Bronchial smooth muscle cell (primary cell): ENCODE results near the gene OR10H4. TPM values are rescaled to one million over a fixed set of nuclear protein-coding genes. Genes with fewer than 3 reads are reported as not detected.

Source experiments
- total RNA-seq: library from RNA; depleted of rRNA; stranded (reverse); fragments of >200 nt; gene quantifications from 2 replicates; pipeline ENCODE4 v1.2.1, GENCODE V29; 2014

OR10H4 gene
- not detected in 2 replicates for total RNA-seq

GRCh38 chr19:15948223-15949058 lies at the start of gene OR10H4:
Gene OR10H4 (plus strand): TSS chr19:15949008. CDS start chr19:15949008, 0 bp downstream.

GRCh38 chr19:15934332-15935078 lies 14.3 kb upstream of the OR10H4 start, which contains the start of gene CYP4F11:
Gene CYP4F11 (minus strand): TSS chr19:15934529. CDS start chr19:15934408, 121 bp downstream.

Other genes starting within 250 kb of the OR10H4 start
- gene OR10H2, start 221.0 kb upstream of the OR10H4 start, total RNA-seq: not detected in 2 replicates
- gene OR10H3, start 211.0 kb upstream of the OR10H4 start, total RNA-seq: not detected in 2 replicates
- gene OR10H5, start 161.3 kb upstream of the OR10H4 start, total RNA-seq: under 0.01 TPM in 1 of 2 replicates, not detected in the other
- not detected in 2 replicates for gene OR10H1, start 133.3 kb upstream of the OR10H4 start, total RNA-seq
- gene CYP4F2, start 50.9 kb upstream of the OR10H4 start, total RNA-seq: not detected in 2 replicates
- under 0.01 TPM in 1 of 2 replicates, not detected in the other for gene CYP4F11, start 14.5 kb upstream of the OR10H4 start, total RNA-seq
- gene TPM4, start 127.5 kb downstream of the OR10H4 start, total RNA-seq: 672 and 702 TPM in 2 replicates
- gene RAB8A, start 162.9 kb downstream of the OR10H4 start, total RNA-seq: 53.9 and 72.3 TPM in 2 replicates
- not detected in 2 replicates for gene HSH2D, start 194.7 kb downstream of the OR10H4 start, total RNA-seq
- gene CIB3, start 224.5 kb downstream of the OR10H4 start, total RNA-seq: not detected in 2 replicates
- 87.3 and 97.7 TPM in 2 replicates for gene FAM32A, start 236.4 kb downstream of the OR10H4 start, total RNA-seq
- gene AP1M1, start 248.9 kb downstream of the OR10H4 start, total RNA-seq: 49.0 and 66.0 TPM in 2 replicates